ENCODE data around the gene FBXL15. TPM values are rescaled to one million over a fixed set of nuclear protein-coding genes. Genes with fewer than 3 reads are reported as not detected.

Gene FBXL15
- total RNA-seq, 2 donors from 2014 or later = 9.7 to 11.4 TPM

GRCh38 chr10:102384606-102385429 lies 35.8 kb upstream of the FBXL15 start:
- Mint-ChIP-seq H3K27ac (no peak overlapping the region), H3K4me1 (peaks cover 1% of the 10 kb centered on the region), H3K9me3 (no peaks in the 10 kb centered on the region), H3K4me3 (no peak overlapping the region), H3K36me3 (ENCODE audit: low read depth) (peaks cover 21% of the 10 kb centered on the region), H3K27me3 (ENCODE audit: insufficient read depth) (no peaks in the 10 kb centered on the region)
- Histone ChIP-seq H3K9me3 (ENCODE audit: control insufficient read depth, low read length) (no peaks in the 10 kb centered on the region), H3K27ac (ENCODE audit: low read depth, low read length) (no peak overlapping the region), H3K4me3 (ENCODE audit: low read length) (no peak overlapping the region), H3K36me3 (ENCODE audit: control insufficient read depth, insufficient read depth, low read length) (peaks cover 14% of the 10 kb centered on the region), H3K9ac (ENCODE audit: extremely low read depth, low read length, poor library complexity, severe bottlenecking) (no peak overlapping the region), H3K27me3 (ENCODE audit: control insufficient read depth, insufficient read depth, low read length, poor library complexity, severe bottlenecking) (no peaks in the 10 kb centered on the region), H3K4me1 (ENCODE audit: control insufficient read depth, insufficient read depth, low read length) (no peaks in the 10 kb centered on the region)
- 94 to 100% methylated on average over 1 to 4 of the region's 4 CpGs for WGBS, 2 experiments (ENCODE audit: insufficient coverage in 1 of 2, insufficient read length in 1 of 2)
- TF ChIP-seq, protein P1, sequence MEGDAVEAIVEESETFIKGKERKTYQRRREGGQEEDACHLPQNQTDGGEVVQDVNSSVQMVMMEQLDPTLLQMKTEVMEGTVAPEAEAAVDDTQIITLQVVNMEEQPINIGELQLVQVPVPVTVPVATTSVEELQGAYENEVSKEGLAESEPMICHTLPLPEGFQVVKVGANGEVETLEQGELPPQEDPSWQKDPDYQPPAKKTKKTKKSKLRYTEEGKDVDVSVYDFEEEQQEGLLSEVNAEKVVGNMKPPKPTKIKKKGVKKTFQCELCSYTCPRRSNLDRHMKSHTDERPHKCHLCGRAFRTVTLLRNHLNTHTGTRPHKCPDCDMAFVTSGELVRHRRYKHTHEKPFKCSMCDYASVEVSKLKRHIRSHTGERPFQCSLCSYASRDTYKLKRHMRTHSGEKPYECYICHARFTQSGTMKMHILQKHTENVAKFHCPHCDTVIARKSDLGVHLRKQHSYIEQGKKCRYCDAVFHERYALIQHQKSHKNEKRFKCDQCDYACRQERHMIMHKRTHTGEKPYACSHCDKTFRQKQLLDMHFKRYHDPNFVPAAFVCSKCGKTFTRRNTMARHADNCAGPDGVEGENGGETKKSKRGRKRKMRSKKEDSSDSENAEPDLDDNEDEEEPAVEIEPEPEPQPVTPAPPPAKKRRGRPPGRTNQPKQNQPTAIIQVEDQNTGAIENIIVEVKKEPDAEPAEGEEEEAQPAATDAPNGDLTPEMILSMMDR (conservative IDR thresholded peaks at IDR 0.05) = no peak
- DNase-seq = no peak

DNA sequence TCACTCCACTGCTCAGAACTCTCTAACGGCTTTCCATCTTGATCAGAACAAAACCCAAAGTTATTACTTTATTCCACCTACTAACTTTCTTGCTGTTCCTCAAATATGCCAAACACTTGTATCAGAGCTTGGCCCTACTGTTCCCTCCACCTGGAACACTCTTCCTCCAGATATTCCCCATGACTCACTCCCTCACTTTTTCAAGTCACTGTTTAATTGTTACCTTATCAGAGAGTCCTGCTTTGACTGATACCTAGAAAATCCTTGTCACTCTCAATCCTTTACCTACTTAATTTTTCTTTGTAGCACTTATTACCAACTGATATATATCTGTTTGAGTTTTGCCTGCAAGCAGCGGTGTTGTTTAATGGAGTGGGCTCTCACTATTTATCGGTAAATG lies 30.7 kb upstream of the FBXL15 start:
- no peaks in the 10 kb centered on the region for H3K36me3 Mint-ChIP-seq (ENCODE audit: low read depth)
- DNase-seq = no peak
- H3K9me3 ChIP-seq (ENCODE audit: control insufficient read depth, low read length) = no peaks in the 10 kb centered on the region
- peaks cover 15% of the 10 kb centered on the region for H3K4me1 Mint-ChIP-seq
- TF ChIP-seq, protein P1 (conservative IDR thresholded peaks at IDR 0.05) = no peak
- no peaks in the 10 kb centered on the region for H3K9me3 Mint-ChIP-seq
- H3K27me3 ChIP-seq (ENCODE audit: control insufficient read depth, insufficient read depth, low read length, poor library complexity, severe bottlenecking) = peaks cover 11% of the 10 kb centered on the region
- no peaks in the 10 kb centered on the region for H3K36me3 ChIP-seq (ENCODE audit: control insufficient read depth, insufficient read depth, low read length)
- WGBS, 2 experiments (ENCODE audit: insufficient coverage in 1 of 2, insufficient read length in 1 of 2) = 85 to 89% methylated on average over 3 of the region's 3 CpGs
- H3K27me3 Mint-ChIP-seq (ENCODE audit: insufficient read depth) = peaks cover 23% of the 10 kb centered on the region
- no peaks in the 10 kb centered on the region for H3K4me1 ChIP-seq (ENCODE audit: control insufficient read depth, insufficient read depth, low read length)
- H3K9ac ChIP-seq (ENCODE audit: extremely low read depth, low read length, poor library complexity, severe bottlenecking) = no peak overlapping the region
- H3K27ac ChIP-seq (ENCODE audit: low read depth, low read length) = no peak overlapping the region
- no peak overlapping the region for H3K4me3 Mint-ChIP-seq
- H3K27ac Mint-ChIP-seq = no peak overlapping the region
- no peak overlapping the region for H3K4me3 ChIP-seq (ENCODE audit: low read length)

GRCh38 chr10:102392306-102392705 lies 28.3 kb upstream of the FBXL15 start:
- TF ChIP-seq, protein P1 (conservative IDR thresholded peaks at IDR 0.05) = no peak
- H3K9me3 ChIP-seq (ENCODE audit: control insufficient read depth, low read length) = no peaks in the 10 kb centered on the region
- H3K4me3 Mint-ChIP-seq = no peak overlapping the region
- H3K27me3 ChIP-seq (ENCODE audit: control insufficient read depth, insufficient read depth, low read length, poor library complexity, severe bottlenecking) = peaks cover 11% of the 10 kb centered on the region
- H3K4me1 Mint-ChIP-seq = peaks cover 24% of the 10 kb centered on the region
- peaks cover 24% of the 10 kb centered on the region for H3K27me3 Mint-ChIP-seq (ENCODE audit: insufficient read depth)
- no peak overlapping the region for H3K27ac Mint-ChIP-seq
- H3K4me3 ChIP-seq (ENCODE audit: low read length) = no peak overlapping the region
- H3K36me3 ChIP-seq (ENCODE audit: control insufficient read depth, insufficient read depth, low read length) = no peaks in the 10 kb centered on the region
- no peaks in the 10 kb centered on the region for H3K36me3 Mint-ChIP-seq (ENCODE audit: low read depth)
- peaks cover 7% of the 10 kb centered on the region for H3K4me1 ChIP-seq (ENCODE audit: control insufficient read depth, insufficient read depth, low read length)
- no peak for DNase-seq
- 90% methylated on average over 5 of the region's 5 CpGs for WGBS, 2 experiments (ENCODE audit: insufficient coverage in 1 of 2, insufficient read length in 1 of 2)
- no peak overlapping the region for H3K27ac ChIP-seq (ENCODE audit: low read depth, low read length)
- H3K9ac ChIP-seq (ENCODE audit: extremely low read depth, low read length, poor library complexity, severe bottlenecking) = no peak overlapping the region
- H3K9me3 Mint-ChIP-seq = no peaks in the 10 kb centered on the region
